SK-N-SH (cell line): ENCODE data around the gene SATB1. TPM values are rescaled to one million over a fixed set of nuclear protein-coding genes. Genes with fewer than 3 reads are reported as not detected.

Experiments
- CTCF ChIA-PET: fragments of 300-600, 350-600 bp; formaldehyde crosslinking; extraction: SDS; loops from one replicate; lab custom pipeline; 2021; lab: Yijun Ruan, JAX
- POLR2A ChIA-PET: fragments of 350-600 bp; sonication (Branson Sonifier 250); formaldehyde crosslinking; extraction: SDS; loops from one replicate; lab custom pipeline; 2020; ENCODE audit warnings: antibody characterized with exemption, inconsistent platforms; lab: Yijun Ruan, JAX
- DNase-seq: peaks from one replicate; pipeline ENCODE4 v3.0.0; 2012
- H2AFZ ChIP-seq: fragments of 200-600 bp; sonication (generic); 2 replicates; pipeline ENCODE4 v1.8.1; 2016; ENCODE audit warnings: antibody characterized with exemption, mild to moderate bottlenecking, low read depth
- H3F3A ChIP-seq: fragments of 200-600 bp; sonication (generic); replicated peaks from 2 replicates; pipeline ENCODE3; 2016; ENCODE audit warnings: antibody characterized with exemption, mild to moderate bottlenecking; ENCODE audit not compliant: insufficient read depth
- H3K27ac ChIP-seq, 2 experiments: fragments of 200-500 bp in 1 of 2; fragments of 200-600 bp in 1 of 2; sonication (Bioruptor generic) in 1 of 2; sonication (generic), shearing (Covaris generic) in 1 of 2; 2 replicates each; pipeline versions ENCODE4 v1.5.1 to v1.6.1; 2014 to 2016; ENCODE audit warnings: low read depth in 2 of 2, inconsistent platforms in 1 of 2, low read length in 1 of 2, mild to moderate bottlenecking in 1 of 2, mixed read lengths in 1 of 2
- H3K27me3 ChIP-seq: fragments of 200-600 bp; sonication (generic), shearing (Covaris generic); 2 replicates; pipeline ENCODE4 v1.6.1; 2016; ENCODE audit warnings: mixed run types; ENCODE audit not compliant: insufficient read depth
- H3K36me3 ChIP-seq, 2 experiments: fragments of 200-500 bp in 1 of 2; fragments of 200-600 bp in 1 of 2; sonication (Bioruptor generic) in 1 of 2; sonication (generic) in 1 of 2; replicated peaks in 1 of 2; 2 replicates each; pipeline versions ENCODE3 to v1.5.1; 2014 to 2016; ENCODE audit warnings: low read length in 1 of 2, mild to moderate bottlenecking in 1 of 2; ENCODE audit not compliant: insufficient read depth in 2 of 2, control insufficient read depth in 1 of 2
- H3K4me1 ChIP-seq, 2 experiments: fragments of 200-500 bp in 1 of 2; fragments of 200-600 bp in 1 of 2; sonication (Bioruptor generic) in 1 of 2; sonication (generic), shearing (Covaris generic) in 1 of 2; 2 replicates each; pipeline versions ENCODE4 v1.5.1 to v1.6.1; 2014 to 2016; ENCODE audit warnings: low read depth in 1 of 2, low read length in 1 of 2, mixed run types in 1 of 2; ENCODE audit not compliant: insufficient read depth in 2 of 2, control insufficient read depth in 1 of 2
- H3K4me2 ChIP-seq: fragments of 200-600 bp; sonication (generic), shearing (Covaris generic); 2 replicates; pipeline ENCODE4 v1.6.1; 2017; ENCODE audit warnings: mixed run types
- H3K4me3 ChIP-seq, 2 experiments: fragments of 200-500 bp in 1 of 2; fragments of 200-600 bp in 1 of 2; sonication (Bioruptor generic) in 1 of 2; sonication (generic), shearing (Covaris generic) in 1 of 2; 2 replicates each; pipeline versions ENCODE4 v1.5.1 to v1.8.1; 2014 to 2016; ENCODE audit warnings: low read depth in 2 of 2, inconsistent platforms in 1 of 2, low read length in 1 of 2, mild to moderate bottlenecking in 1 of 2, mixed read lengths in 1 of 2, moderate library complexity in 1 of 2
- H3K79me2 ChIP-seq: fragments of 200-600 bp; sonication (generic); 2 replicates; pipeline ENCODE4 v1.8.1; 2017; ENCODE audit warnings: mild to moderate bottlenecking; ENCODE audit not compliant: insufficient read depth
- H3K9ac ChIP-seq: fragments of 200-600 bp; sonication (generic); 2 replicates; pipeline ENCODE4 v1.6.1; 2017; ENCODE audit warnings: mixed run types
- H3K9me2 ChIP-seq: fragments of 200-600 bp; sonication (generic); 2 replicates; pipeline ENCODE4 v1.6.1; 2017; ENCODE audit warnings: mixed run types
- H3K9me3 ChIP-seq: fragments of 200-600 bp; sonication (generic); 2 replicates; pipeline ENCODE4 v1.6.1; 2017; ENCODE audit warnings: mixed run types, mild to moderate bottlenecking, moderate library complexity
- H4K20me1 ChIP-seq: fragments of 200-600 bp; sonication (generic); 2 replicates; pipeline ENCODE4 v1.6.1; 2017; ENCODE audit warnings: mild to moderate bottlenecking, mixed run types; ENCODE audit not compliant: insufficient read depth
- CHD2 ChIP-seq: fragments of 150-350 bp; IDR thresholded peaks from 2 replicates; pipeline ENCODE4 v1.6.1; 2018; ENCODE audit warnings: low read length; ENCODE audit not compliant: partially characterized antibody
- CTCF ChIP-seq: fragments of 200-600 bp; sonication (generic); IDR thresholded peaks from 2 replicates; pipeline ENCODE4 v1.6.1; 2017; ENCODE audit warnings: antibody characterized with exemption, mild to moderate bottlenecking, moderate library complexity
- EZH2phosphoT487 ChIP-seq: fragments of 200-600 bp; sonication (generic); IDR thresholded peaks from 2 replicates; pipeline ENCODE4 v1.6.1; 2017; ENCODE audit warnings: low read depth, mixed run types, mild to moderate bottlenecking, antibody characterized with exemption, moderate library complexity, borderline replicate concordance
- FOSL2 ChIP-seq: IDR thresholded peaks from 2 replicates; pipeline ENCODE4 v1.4.0; 2012; ENCODE audit warnings: low read depth, mild to moderate bottlenecking, moderate library complexity, borderline replicate concordance
- FOXJ3 ChIP-seq: sonication (generic); formaldehyde crosslinking; IDR thresholded peaks from 2 replicates; pipeline ENCODE4 v1.5.1; 2020; ENCODE audit warnings: mild to moderate bottlenecking, missing genetic modification reagents
- GABPA ChIP-seq: IDR thresholded peaks from 2 replicates; pipeline ENCODE4 v1.4.0; 2012; ENCODE audit warnings: low read depth, mild to moderate bottlenecking
- GATA2 ChIP-seq: sonication (generic); formaldehyde crosslinking; IDR thresholded peaks from 2 replicates; pipeline ENCODE4 v1.5.0; 2020; ENCODE audit warnings: mild to moderate bottlenecking, missing genetic modification reagents
- MEF2A ChIP-seq: IDR thresholded peaks from 2 replicates; pipeline ENCODE4 v1.4.0; 2012; ENCODE audit warnings: low read depth, borderline replicate concordance
- MXI1 ChIP-seq: IDR thresholded peaks from 2 replicates; pipeline ENCODE4 v1.6.1; 2012; ENCODE audit warnings: mild to moderate bottlenecking, low read depth, low read length, improper control_type of control experiment
- NFIC ChIP-seq: IDR thresholded peaks from 2 replicates; pipeline ENCODE4 v1.4.0; 2012; ENCODE audit warnings: borderline replicate concordance
- NRF1 ChIP-seq: IDR thresholded peaks from 2 replicates; pipeline ENCODE4 v1.6.1; 2012; ENCODE audit warnings: low read depth, mild to moderate bottlenecking, low read length
- RAD21 ChIP-seq: IDR thresholded peaks from 2 replicates; pipeline ENCODE4 v1.6.1; 2012; ENCODE audit warnings: mild to moderate bottlenecking, low read length
- REST ChIP-seq: IDR thresholded peaks from 2 replicates; pipeline ENCODE4 v1.6.1; 2012; ENCODE audit warnings: mild to moderate bottlenecking, low read depth, low read length, moderate library complexity
- RFX5 ChIP-seq: IDR thresholded peaks from 2 replicates; pipeline ENCODE4 v1.6.1; 2012; ENCODE audit warnings: mild to moderate bottlenecking, improper control_type of control experiment, low read length
- SIN3A ChIP-seq: IDR thresholded peaks from 2 replicates; pipeline ENCODE4 v1.6.1; 2012; ENCODE audit warnings: low read depth, mild to moderate bottlenecking, low read length, moderate library complexity, borderline replicate concordance
- SMC3 ChIP-seq: IDR thresholded peaks from 2 replicates; pipeline ENCODE4 v1.6.1; 2012; ENCODE audit warnings: low read depth, low read length, improper control_type of control experiment
- TCF12 ChIP-seq: IDR thresholded peaks from 2 replicates; pipeline ENCODE4 v1.4.0; 2012
- USF1 ChIP-seq: IDR thresholded peaks from 2 replicates; pipeline ENCODE4 v1.4.0; 2012; ENCODE audit warnings: low read depth, borderline replicate concordance
- ZBTB33 ChIP-seq: IDR thresholded peaks from 2 replicates; pipeline ENCODE4 v1.4.0; 2012; ENCODE audit warnings: low read depth, borderline replicate concordance
- WGBS: methylation state at CpG from one replicate; pipeline ENCODE4 v1.1.6; 2017; ENCODE audit warnings: low lambda C conversion rate; 5-methylcytosine and 5-hydroxymethylcytosine counted together
- polyA plus RNA-seq, 3 experiments: library from polyadenylated mRNA; depleted of rRNA; stranded (reverse); fragments of >200 nt; gene quantifications; 2 replicates each; pipeline ENCODE4 v1.2.3, GENCODE V29; 2012
- TF ChIP-seq, protein P1 (sequence below): IDR thresholded peaks from 2 replicates; pipeline ENCODE4 v1.4.0; 2012; ENCODE audit warnings: low read depth

The SATB1 gene
- polyA plus RNA-seq, 1 of the 3 experiments (the other 2 are of a cell fraction): 8.5 TPM

- no peak overlapping the region for H2AFZ ChIP-seq
- peaks cover 13% of the 10 kb centered on the region; the same call in 1 of the 2 replicates for H3K27me3 ChIP-seq
- POLR2A ChIA-PET: no interaction called here
- 69% methylated on average over 1 of the region's 1 CpG for WGBS
- H4K20me1 ChIP-seq: no peaks in the 10 kb centered on the region
- no peaks in the 10 kb centered on the region for H3K9me2 ChIP-seq
- no peak overlapping the region for H3K4me2 ChIP-seq
- DNase-seq: no peak
- peaks cover 0 to 10% of the 10 kb centered on the region in 2 experiments; a peak in 2 of 4 replicates for H3K4me1 ChIP-seq
- no peak overlapping the region for H3K9ac ChIP-seq
- no peaks in the 10 kb centered on the region for H3K36me3 ChIP-seq
- H3K27ac ChIP-seq: no peak overlapping the region
- CTCF ChIA-PET: no interaction called here
- no peaks in the 10 kb centered on the region for H3K79me2 ChIP-seq
- no peak overlapping the region for H3K4me3 ChIP-seq
- TF ChIP-seq NRF1 (no peak), RFX5 (no peak), RAD21 (no peak), FOSL2 (no peak), REST (no peak), EZH2phosphoT487 (no peak), MEF2A (no peak), NFIC (no peak), MXI1 (no peak), CTCF (no peak), SMC3 (no peak), FOXJ3 (CRISPR knock-in tag) (no peak), GATA2 (CRISPR knock-in tag) (no peak), TCF12 (no peak), USF1 (no peak), ZBTB33 (no peak), GABPA (no peak), CHD2 (no peak), SIN3A (no peak)
- TF ChIP-seq, protein P1, sequence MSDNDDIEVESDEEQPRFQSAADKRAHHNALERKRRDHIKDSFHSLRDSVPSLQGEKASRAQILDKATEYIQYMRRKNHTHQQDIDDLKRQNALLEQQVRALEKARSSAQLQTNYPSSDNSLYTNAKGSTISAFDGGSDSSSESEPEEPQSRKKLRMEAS: no peak
- H3K9me3 ChIP-seq: no peaks in the 10 kb centered on the region
- peaks cover 4% of the 10 kb centered on the region for H3F3A ChIP-seq
These were observed 14.1 kb upstream of the SATB1 start for GRCh38 chr3:18439281-18439680.
